Activated CD8-positive, alpha-beta memory T cell treated with anti-CD3 and anti-CD28 coated beads, Interleukin-2, amount 50 U/mL, for 1 hour (primary cell): ENCODE measurements around the gene ISG20.

Experiments
- DNase-seq: peaks from one replicate; pipeline ENCODE4 v3.0.0-alpha.2; 2020; ENCODE audit errors: extremely low read depth

The ISG20 gene

DNA sequence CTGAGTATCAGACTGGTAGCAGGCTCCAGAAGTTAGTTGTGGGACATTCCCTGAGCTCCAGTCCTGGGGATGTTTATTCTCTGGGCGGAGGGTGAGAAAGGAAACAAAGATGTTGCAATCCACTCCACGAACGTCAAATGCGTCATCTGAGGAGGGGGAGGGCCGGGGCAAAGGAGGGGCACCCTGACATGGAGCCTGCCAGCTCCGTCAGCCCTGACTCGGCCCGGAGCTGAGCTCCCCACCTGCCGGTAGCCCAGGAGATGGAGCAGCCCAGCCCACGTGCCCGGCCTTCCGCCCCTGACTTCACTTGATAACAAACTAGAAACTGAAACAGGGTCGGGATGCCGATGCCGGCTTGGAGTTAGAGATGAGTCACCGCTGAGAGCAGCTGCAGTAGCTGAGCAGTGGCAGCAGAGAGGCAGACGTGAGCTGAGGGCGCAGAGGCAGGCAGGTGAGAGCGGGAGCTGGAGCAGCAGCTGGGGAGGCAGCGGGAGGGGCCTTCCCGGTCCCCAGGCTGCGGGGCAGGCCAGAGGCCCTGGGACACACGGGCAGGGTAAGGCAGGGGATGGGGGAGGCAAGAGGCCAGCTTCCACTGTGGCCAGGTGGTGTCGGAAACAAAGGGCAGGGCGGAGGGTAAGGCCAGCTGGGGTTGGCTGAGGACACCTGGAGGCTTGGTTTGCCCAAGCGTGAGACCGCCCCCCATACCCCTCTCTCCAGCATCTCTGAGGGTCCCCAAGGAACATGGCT is at the start of gene ISG20:
ISG20 (plus strand) TSS at position 391 of the 747 bp plus-strand sequence; CDS start at position 742, 351 bp downstream.
- DNase-seq, result peak; percentile 92

- no peak for DNase-seq
These were observed 48.1 kb upstream of the ISG20 start for GRCh38 chr15:88590759-88591158.

DNA sequence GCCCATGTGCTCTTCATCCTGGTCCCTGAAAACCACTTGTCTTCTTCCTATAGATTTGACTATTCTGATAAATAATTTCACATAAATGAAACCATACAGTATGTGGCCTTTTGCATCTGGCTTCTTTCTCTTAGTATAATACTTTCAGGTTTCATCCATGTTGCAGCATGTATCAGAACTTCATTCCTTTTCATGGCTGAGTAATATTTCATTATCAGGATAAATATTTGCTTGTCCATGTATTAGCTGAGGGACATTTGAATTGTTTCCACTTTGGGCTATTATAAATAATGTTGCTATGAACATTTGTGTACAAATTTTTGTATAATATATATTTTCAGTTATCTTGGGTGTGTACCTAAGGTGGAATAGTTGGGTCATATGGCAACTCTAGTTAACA is 47.4 kb upstream of the ISG20 start:
- no peak for DNase-seq

DNA sequence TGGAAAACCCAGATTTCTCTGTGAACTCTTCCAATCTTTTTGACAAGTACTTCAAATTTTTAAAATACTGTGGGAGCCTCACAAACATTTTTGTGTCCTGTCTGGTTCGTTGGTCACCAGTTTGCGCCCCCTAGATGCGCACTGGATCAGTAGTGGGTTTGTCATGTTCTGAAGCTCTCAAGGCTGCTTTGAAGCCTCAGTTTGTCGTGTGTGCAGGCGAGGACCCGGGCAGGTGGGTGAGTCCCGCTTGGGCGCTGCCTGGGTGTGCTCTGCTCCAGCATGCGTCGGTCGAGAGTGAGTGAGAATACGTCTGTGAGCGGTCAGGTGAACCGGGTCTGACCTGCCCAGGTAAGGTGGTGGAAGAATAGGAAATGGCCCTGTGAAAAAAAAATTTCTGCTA is 34.9 kb upstream of the ISG20 start:
- no peak for DNase-seq

DNA sequence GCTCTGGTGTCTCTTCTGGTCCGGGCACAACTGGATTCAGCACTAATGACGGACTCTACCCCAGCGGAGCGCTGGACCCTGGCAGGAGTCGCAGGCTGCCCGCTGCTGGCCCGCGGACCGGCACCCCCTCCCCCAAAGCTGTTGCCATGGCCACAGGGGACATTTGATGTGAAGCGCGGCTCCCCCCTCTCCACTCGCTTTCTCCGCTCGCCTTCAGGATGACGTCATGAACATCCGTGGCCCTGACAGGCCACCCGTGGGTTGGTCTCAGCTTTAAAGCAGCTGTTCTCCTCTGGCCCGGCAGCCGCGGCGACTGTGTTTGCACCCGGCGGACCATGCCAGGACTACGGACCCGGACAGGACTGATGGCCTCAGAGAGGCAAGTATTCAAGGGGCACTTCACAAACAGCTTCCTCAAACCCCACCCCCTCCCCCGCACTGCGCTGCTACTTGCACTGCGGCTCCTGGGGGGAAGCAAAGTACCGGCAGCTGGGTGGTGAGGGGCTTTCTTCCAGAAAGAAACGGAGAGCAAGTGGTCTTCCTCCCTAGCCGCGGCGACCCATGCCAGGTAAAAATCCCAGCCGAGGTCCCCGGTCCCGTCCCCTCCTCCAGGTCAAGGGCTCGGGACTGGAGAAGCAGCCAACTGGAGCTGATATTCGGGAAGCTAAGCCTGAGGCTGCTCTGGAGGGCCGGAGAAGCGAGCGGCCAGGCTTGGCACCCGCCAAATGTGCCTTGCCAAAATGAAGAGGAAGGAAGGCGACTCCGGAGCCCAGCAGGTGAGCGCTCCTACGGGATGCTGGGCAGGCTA is 34.2 kb upstream of the ISG20 start:
- DNase-seq, result no peak

GRCh38 chr15:88605189-88606069 is 33.4 kb upstream of the ISG20 start:
- no peak for DNase-seq

- DNase-seq, result no peak
These were observed 32.6 kb upstream of the ISG20 start for GRCh38 chr15:88606070-88606794.

DNA sequence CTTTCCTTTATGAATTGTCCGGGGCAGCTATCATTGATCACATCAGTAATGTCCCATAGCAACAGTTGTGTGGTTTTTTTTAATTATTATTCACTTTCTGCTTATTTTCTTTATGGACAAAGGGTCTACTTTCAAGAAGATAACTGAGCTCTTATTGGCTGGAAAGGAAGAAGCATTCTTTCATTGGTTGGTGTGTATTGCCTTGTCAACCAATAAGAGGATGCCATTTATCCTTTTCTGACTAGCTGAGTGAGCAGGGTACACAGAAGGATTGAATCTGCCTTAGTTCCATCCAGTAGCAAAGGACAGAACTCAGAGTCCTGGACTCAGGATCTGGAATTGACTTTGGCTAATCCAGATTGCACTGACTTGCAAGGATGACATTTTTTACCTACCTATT is 30.9 kb upstream of the ISG20 start:
- DNase-seq, result no peak

DNA sequence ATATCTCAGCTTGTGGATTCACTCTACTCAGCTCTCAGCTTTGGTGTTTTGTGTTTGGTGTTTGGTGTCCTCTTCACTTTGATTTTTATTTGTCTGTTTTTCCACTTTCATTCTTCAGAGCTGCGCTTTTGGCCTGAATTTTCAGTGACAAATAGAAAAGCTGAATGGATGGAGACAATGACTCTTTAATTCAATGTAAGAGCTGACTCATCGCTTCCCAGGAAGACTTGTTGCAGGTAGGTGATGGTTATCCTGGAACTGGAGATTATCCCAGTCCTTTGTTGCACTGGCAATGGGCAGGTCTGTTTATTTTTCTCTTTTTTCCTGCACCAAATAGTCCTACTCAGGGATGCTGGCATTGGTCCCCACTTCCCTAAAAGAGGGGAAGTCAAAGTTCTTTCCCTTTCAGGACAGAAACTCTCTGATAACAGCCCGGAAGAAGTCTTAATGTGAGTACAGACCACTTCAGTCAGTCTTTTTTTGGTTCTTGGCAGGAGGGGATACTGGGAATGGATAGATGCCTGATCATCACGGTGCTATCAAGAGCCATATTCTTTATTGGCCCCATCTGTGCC is 30.1 kb upstream of the ISG20 start:
- DNase-seq, result no peak

DNA sequence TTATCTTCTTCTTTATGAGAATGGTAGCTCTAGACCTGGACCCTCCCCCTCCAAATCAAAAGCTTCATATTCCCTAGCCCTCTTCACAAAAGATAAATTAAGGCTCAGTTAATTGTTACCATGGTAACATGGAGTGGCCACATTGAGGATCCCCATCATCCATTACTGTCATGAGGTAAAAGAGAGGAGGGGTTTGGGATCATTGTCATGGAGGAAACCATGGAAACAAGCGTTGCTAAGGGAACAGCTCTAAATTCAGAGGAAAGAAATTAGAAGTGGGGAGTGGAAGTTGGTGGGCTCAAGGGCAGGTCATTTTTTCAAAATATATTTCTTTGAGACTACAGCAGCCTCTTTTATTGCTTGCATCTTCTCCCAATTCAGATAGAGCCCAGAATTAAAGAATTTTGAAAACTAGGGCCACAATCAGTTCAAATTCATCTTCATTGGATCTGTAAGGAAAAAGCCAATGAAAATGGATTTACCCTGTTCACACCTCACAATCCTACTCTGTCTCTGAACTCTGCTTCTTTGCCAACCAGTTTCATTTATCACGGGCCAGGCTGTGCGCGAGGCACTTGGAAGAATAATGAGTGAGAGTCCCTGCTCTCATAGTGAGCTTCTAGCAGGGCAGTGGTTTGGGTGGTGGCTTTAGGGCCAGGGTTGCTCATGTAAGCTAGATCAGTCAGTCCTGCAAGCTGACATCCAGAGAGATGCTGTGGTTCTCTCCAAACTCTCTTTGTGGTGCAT is 29.3 kb upstream of the ISG20 start:
- no peak for DNase-seq

- no peak for DNase-seq
These were observed 28.1 kb upstream of the ISG20 start for GRCh38 chr15:88610701-88611231.

- DNase-seq, result no peak
These were observed 26.5 kb upstream of the ISG20 start for GRCh38 chr15:88612186-88612796.

- DNase-seq, result no peak
These were observed 25.5 kb upstream of the ISG20 start for GRCh38 chr15:88613074-88613944.

- DNase-seq, result no peak
These were observed 23.3 kb upstream of the ISG20 start for GRCh38 chr15:88615303-88616107.

GRCh38 chr15:88616240-88616639 is 22.6 kb upstream of the ISG20 start:
- no peak for DNase-seq

DNA sequence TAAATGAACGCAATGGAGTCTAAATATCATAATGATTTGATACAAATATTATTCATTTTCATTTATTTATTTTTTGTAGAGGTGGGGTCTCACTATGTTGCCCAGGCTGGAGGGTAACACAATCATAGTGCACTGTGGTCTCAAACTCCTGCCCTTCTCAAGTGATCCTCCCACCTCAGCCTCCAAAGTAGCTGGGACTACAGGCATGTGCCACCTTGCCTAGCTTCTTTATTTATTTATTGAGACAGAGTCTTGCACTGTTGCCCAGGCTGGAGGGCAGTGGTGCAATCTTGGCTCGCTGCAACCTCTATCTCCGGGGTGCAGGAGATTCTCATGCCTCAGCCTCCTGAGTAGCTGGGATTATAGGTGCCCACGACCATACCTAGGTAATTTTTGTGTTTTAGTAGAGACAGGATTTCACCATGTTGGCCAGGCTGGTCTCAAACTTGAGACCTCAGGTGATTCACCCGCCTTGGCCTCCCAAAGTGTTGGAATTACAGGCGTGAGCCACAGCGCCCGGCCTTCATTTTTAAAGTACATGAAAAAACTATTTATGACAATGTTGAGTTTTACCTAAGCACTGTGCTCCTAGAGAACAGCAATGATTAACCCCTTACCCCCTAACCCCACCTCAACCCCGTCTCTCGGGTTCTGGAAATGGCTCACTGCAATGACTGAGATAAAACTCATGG is 21.6 kb upstream of the ISG20 start:
- no peak for DNase-seq

DNA sequence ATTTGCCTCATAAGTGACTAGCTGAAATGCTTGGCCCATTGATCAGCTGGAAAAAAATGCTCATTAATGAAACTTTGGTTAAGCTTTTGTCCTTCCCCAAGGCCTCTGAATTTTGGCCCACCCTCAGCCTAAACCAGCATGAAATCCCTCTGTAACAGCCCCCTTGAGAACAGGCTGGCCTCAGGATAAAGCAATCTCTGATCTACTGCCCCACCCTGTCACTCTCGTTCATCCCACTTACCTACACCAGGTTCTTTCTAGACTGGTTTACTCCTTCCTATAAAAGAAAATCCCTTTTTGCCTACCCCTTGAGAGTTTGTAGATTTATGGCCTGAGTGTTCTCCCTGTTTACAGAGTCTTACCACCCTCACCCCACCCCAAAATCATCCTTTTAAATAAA is 21.0 kb upstream of the ISG20 start:
- DNase-seq, result no peak
